ENCODE data around the gene GPS2.

DNA sequence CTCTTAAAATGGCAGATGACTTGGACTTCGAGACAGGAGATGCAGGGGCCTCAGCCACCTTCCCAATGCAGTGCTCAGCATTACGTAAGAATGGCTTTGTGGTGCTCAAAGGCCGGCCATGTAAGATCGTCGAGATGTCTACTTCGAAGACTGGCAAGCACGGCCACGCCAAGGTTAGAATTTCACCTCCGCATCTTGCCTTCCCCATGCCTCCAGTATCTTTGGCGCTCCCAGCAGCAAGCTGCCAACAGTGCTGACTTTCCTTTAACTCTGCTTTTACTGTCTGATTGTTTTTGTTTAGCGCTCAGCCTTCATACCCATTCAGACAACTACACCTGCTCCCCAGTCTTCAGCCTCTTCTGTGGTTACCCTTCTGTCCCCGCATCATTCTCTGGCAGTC lies 5.5 kb downstream of the GPS2 start:
- TF ChIP-seq, protein P1, sequence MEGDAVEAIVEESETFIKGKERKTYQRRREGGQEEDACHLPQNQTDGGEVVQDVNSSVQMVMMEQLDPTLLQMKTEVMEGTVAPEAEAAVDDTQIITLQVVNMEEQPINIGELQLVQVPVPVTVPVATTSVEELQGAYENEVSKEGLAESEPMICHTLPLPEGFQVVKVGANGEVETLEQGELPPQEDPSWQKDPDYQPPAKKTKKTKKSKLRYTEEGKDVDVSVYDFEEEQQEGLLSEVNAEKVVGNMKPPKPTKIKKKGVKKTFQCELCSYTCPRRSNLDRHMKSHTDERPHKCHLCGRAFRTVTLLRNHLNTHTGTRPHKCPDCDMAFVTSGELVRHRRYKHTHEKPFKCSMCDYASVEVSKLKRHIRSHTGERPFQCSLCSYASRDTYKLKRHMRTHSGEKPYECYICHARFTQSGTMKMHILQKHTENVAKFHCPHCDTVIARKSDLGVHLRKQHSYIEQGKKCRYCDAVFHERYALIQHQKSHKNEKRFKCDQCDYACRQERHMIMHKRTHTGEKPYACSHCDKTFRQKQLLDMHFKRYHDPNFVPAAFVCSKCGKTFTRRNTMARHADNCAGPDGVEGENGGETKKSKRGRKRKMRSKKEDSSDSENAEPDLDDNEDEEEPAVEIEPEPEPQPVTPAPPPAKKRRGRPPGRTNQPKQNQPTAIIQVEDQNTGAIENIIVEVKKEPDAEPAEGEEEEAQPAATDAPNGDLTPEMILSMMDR (IDR thresholded peaks at IDR 0.05) = no peak
- TF ChIP-seq POLR2A (IDR thresholded peaks at IDR 0.05) = no peak

Data from heart left ventricle (tissue), 13 donors.